ENCODE measurements around the gene CRB1. TPM values are rescaled to one million over a fixed set of nuclear protein-coding genes. Genes with fewer than 3 reads are reported as not detected.

CRB1 gene
- 0.11 and 0.37 TPM in 2 replicates for total RNA-seq

GRCh38 chr1:197268012-197268411 is at the start of gene CRB1:
Gene CRB1 (plus strand): TSS chr1:197268252. CDS start chr1:197268413, 161 bp downstream.

Other genes with a start within 250 kb of the CRB1 start
- not detected in 2 replicates for gene F13B, start 201.0 kb upstream of the CRB1 start, total RNA-seq
- gene ASPM, start 121.6 kb upstream of the CRB1 start, total RNA-seq: 25.4 and 108 TPM in 2 replicates
- 21.6 and 24.9 TPM in 2 replicates for gene ZBTB41, start 67.0 kb upstream of the CRB1 start, total RNA-seq